DND-41 (cell line): Measurements from ENCODE around the gene PRKCA.

ENCODE experiments used
- ATAC-seq: fragments of 200-7000 bp; cut with Tn5 transposase; 3 replicates; pipeline ENCODE4 v1.9.1; 2021; ENCODE audit warnings: low read depth; ENCODE audit not compliant: insufficient read depth
- DNase-seq: peaks from one replicate; pipeline ENCODE4 v3.0.0-alpha.2; 2020
- H2AFZ ChIP-seq: 2 replicates; pipeline ENCODE4 v1.6.0; 2012; ENCODE audit warnings: low read depth, low read length
- H3K27ac ChIP-seq: 2 replicates; pipeline ENCODE4 v1.5.1; 2012; ENCODE audit warnings: low read length, inconsistent platforms
- H3K27me3 ChIP-seq: fragments of 200-600 bp; sonication (generic); 2 replicates; pipeline ENCODE4 v1.6.0; 2012; ENCODE audit warnings: low read length, mild to moderate bottlenecking, inconsistent platforms; ENCODE audit not compliant: insufficient read depth, poor library complexity
- H3K36me3 ChIP-seq: 2 replicates; pipeline ENCODE4 v1.5.1; 2012; ENCODE audit warnings: low read length, inconsistent platforms; ENCODE audit not compliant: insufficient read depth
- H3K4me1 ChIP-seq: 2 replicates; pipeline ENCODE4 v1.5.1; 2012; ENCODE audit warnings: mild to moderate bottlenecking, low read length; ENCODE audit not compliant: insufficient read depth
- H3K4me2 ChIP-seq: 2 replicates; pipeline ENCODE4 v1.6.0; 2012; ENCODE audit warnings: mild to moderate bottlenecking, moderate library complexity, low read length, inconsistent platforms; ENCODE audit not compliant: insufficient read depth
- H3K4me3 ChIP-seq, 2 experiments: fragments of 200-600 bp in 1 of 2; shearing (Covaris generic) in 1 of 2; 2 replicates each; pipeline ENCODE4 v1.5.1; 2012 to 2016; ENCODE audit warnings: inconsistent platforms in 2 of 2, low read length in 2 of 2, mild to moderate bottlenecking in 2 of 2, low read depth in 1 of 2, moderate library complexity in 1 of 2
- H3K79me2 ChIP-seq: 2 replicates; pipeline ENCODE4 v1.6.0; 2012; ENCODE audit warnings: low read length, inconsistent platforms; ENCODE audit not compliant: insufficient read depth
- H3K9ac ChIP-seq: 2 replicates; pipeline ENCODE4 v1.6.0; 2012; ENCODE audit warnings: low read depth, mild to moderate bottlenecking, inconsistent platforms, low read length, moderate library complexity
- H3K9me3 ChIP-seq: 2 replicates; pipeline ENCODE4 v1.5.1; 2012; ENCODE audit warnings: low read length, moderate library complexity, mild to moderate bottlenecking, inconsistent platforms; ENCODE audit not compliant: insufficient read depth, severe bottlenecking
- H4K20me1 ChIP-seq: 2 replicates; pipeline ENCODE4 v1.6.0; 2012; ENCODE audit warnings: low read length; ENCODE audit not compliant: insufficient read depth
- EZH2 ChIP-seq: IDR thresholded peaks from 3 replicates; pipeline ENCODE4 v1.6.1; 2012; ENCODE audit warnings: borderline replicate concordance, low read depth, mild to moderate bottlenecking, moderate library complexity, low read length, inconsistent platforms; ENCODE audit not compliant: severe bottlenecking
- TF ChIP-seq, protein P1 (sequence below): IDR thresholded peaks from 2 replicates; pipeline ENCODE4 v1.5.1; 2012; ENCODE audit warnings: borderline replicate concordance, low read length, moderate library complexity, mild to moderate bottlenecking; ENCODE audit not compliant: poor library complexity, severe bottlenecking; ENCODE audit errors: extremely low read depth

The PRKCA gene

DNA sequence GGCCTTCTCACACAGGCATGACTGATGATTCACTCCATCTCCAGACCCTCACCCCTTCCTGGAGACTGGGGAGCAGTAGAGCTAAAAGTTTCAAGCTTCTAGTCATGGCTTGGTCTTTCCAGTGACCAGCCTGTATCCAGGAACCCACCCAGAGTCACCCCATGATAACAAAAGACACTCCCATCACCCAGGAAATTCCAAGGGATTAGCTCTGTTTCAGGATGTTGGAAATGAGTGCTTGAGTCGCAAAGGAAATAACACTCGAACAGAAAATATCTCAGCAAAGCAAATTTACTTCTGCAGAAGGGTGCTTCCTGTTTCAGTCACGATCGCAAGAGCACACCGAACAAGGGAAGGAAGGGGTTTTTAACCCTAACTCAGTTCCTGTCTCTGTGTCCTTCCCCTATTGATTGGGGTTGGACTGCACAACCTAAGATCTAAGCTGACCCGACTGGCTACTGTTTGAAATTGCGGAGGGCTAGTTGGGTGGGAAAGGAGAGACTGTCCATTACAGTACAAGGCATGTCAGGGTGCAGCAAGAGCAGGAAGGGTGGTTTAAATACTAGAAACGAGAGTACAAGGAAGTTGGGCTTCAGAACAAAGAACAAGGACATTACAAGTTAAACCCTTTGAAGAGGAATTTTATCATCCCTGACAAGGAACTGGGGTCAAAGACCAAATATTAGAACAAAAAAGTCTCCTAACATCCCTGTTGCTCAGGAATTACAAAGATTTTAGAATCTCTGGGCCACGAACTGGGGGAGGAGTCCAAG lies 308.1 kb downstream of the PRKCA start:
- Histone ChIP-seq H3K27ac (no peak overlapping the region), H3K4me3 (no peak overlapping the region), H3K9me3 (peaks cover 7% of the 10 kb centered on the region), H3K27me3 (no peaks in the 10 kb centered on the region), H4K20me1 (peaks cover 3% of the 10 kb centered on the region; the same call in 1 of the 2 replicates), H3K4me2 (no peak overlapping the region), H3K36me3 (0 out of 2 replicates have a peak, but pooled peaks cover 4% of the 10 kb centered on the region), H2AFZ (no peak overlapping the region), H3K4me1 (no peaks in the 10 kb centered on the region), H3K79me2 (0 out of 2 replicates have a peak, but pooled peaks cover 4% of the 10 kb centered on the region), H3K9ac (no peak overlapping the region)
- TF ChIP-seq EZH2, result no peak
- TF ChIP-seq, protein P1, sequence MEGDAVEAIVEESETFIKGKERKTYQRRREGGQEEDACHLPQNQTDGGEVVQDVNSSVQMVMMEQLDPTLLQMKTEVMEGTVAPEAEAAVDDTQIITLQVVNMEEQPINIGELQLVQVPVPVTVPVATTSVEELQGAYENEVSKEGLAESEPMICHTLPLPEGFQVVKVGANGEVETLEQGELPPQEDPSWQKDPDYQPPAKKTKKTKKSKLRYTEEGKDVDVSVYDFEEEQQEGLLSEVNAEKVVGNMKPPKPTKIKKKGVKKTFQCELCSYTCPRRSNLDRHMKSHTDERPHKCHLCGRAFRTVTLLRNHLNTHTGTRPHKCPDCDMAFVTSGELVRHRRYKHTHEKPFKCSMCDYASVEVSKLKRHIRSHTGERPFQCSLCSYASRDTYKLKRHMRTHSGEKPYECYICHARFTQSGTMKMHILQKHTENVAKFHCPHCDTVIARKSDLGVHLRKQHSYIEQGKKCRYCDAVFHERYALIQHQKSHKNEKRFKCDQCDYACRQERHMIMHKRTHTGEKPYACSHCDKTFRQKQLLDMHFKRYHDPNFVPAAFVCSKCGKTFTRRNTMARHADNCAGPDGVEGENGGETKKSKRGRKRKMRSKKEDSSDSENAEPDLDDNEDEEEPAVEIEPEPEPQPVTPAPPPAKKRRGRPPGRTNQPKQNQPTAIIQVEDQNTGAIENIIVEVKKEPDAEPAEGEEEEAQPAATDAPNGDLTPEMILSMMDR, result no peak
- ATAC-seq, result no peak
- DNase-seq, result no peak

DNA sequence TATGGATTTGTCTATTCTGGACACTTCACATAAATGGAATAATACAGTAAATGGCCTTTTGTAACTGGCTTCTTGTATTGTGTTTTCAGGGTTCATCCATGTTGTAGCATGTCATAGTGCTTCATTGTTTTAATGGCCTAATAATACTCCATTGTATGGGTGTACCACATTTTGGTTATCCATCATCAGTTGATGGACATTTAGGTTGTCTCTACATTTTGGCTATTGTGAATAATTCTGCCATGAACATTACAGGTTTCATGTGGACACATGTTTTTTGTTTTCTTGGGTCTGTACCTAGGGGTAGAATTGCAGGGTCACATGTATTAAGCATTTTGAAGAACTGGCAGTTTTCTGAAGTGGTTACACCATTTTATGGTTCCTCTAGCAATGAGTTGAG lies 309.0 kb downstream of the PRKCA start:
- Histone ChIP-seq H3K9ac (no peak overlapping the region), H3K4me2 (no peak overlapping the region), H3K36me3 (0 out of 2 replicates have a peak, but pooled peaks cover 4% of the 10 kb centered on the region), H2AFZ (no peak overlapping the region), H3K27me3 (no peaks in the 10 kb centered on the region), H4K20me1 (peaks cover 7% of the 10 kb centered on the region; the same call in 1 of the 2 replicates), H3K4me3 (no peak overlapping the region), H3K27ac (no peak overlapping the region), H3K79me2 (0 out of 2 replicates have a peak, but pooled peaks cover 8% of the 10 kb centered on the region), H3K4me1 (no peaks in the 10 kb centered on the region), H3K9me3 (peaks cover 7% of the 10 kb centered on the region)
- ATAC-seq (no peak), DNase-seq (no peak)
- TF ChIP-seq EZH2, result no peak
- TF ChIP-seq, protein P1, result no peak

DNA sequence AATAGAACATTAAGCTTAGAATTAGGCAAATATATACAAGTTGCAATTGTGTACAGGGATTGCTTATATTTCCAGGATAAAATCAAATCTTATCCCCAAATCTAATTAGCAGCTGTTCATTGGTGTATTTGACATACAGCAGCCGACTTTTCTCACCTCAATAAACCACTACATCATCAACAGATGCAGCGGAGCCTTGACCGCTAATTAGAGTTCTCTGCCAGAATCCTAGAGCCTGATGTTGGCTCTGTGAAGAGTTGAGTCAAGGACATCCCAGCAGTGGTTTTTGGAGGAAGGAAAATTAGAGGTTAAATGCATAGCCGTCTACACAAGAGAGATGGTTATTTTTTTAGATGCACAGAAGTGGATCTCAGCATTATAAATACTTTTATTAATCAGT lies 310.6 kb downstream of the PRKCA start:
- no peak for ATAC-seq
- H3K9ac ChIP-seq, result no peak overlapping the region
- no peak overlapping the region for H2AFZ ChIP-seq
- H4K20me1 ChIP-seq, result peaks cover 7% of the 10 kb centered on the region; the same call in 1 of the 2 replicates
- no peak overlapping the region for H3K4me3 ChIP-seq
- peaks cover 5% of the 10 kb centered on the region for H3K9me3 ChIP-seq
- no peak for TF ChIP-seq EZH2
- TF ChIP-seq, protein P1, result no peak
- H3K79me2 ChIP-seq, result 0 out of 2 replicates have a peak, but pooled peaks cover 8% of the 10 kb centered on the region
- H3K27ac ChIP-seq, result no peak overlapping the region
- no peak overlapping the region for H3K4me2 ChIP-seq
- 0 out of 2 replicates have a peak, but pooled peaks cover under 1% of the 10 kb centered on the region for H3K36me3 ChIP-seq
- DNase-seq, result no peak
- H3K27me3 ChIP-seq, result no peaks in the 10 kb centered on the region
- H3K4me1 ChIP-seq, result no peaks in the 10 kb centered on the region
